Ishikawa (cell line): ENCODE results near the gene RALGPS1.

ENCODE experiments used
- EP300 ChIP-seq: IDR thresholded peaks from 2 replicates; pipeline ENCODE4 v1.6.1; 2012; ENCODE audit warnings: borderline replicate concordance
- MAX ChIP-seq: IDR thresholded peaks from 2 replicates; pipeline ENCODE4 v1.6.1; 2012

GRCh38 chr9:127211983-127212382 lies 297.4 kb downstream of the RALGPS1 start:
- TF ChIP-seq EP300 (no peak), MAX (no peak)
